A549 (cell line): Measurements from ENCODE around the gene RPTOR. TPM values are rescaled to one million over a fixed set of nuclear protein-coding genes. Genes with fewer than 3 reads are reported as not detected.

Source experiments
- ATAC-seq, 2 experiments: fragments of 200-7000 bp in 1 of 2; fragments of >200 bp in 1 of 2; cut with Nextera tagmentation in 1 of 2; cut with Tn5 transposase in 1 of 2; 3 replicates each; pipeline versions ENCODE4 v1.8.0 to v1.9.1; 2018 to 2020; ENCODE audit warnings: mild to moderate bottlenecking in 1 of 2, moderate library complexity in 1 of 2
- CTCF ChIA-PET: fragments of 300-600 bp; sonication (Branson Sonifier 250); formaldehyde crosslinking; extraction: SDS; loops from one replicate; lab custom pipeline; 2021; ENCODE audit warnings: antibody characterized with exemption, inconsistent platforms; lab: Yijun Ruan, JAX
- POLR2A ChIA-PET: fragments of 350-600 bp; formaldehyde crosslinking; extraction: SDS; loops from one replicate; lab custom pipeline; 2021; ENCODE audit warnings: antibody characterized with exemption, inconsistent platforms; lab: Yijun Ruan, JAX
- DNase-seq, 2 experiments: peaks; one replicate each; pipeline versions ENCODE4 v3.0.0 to v3.0.0-alpha.2; 2011 to 2016; ENCODE audit warnings: low read depth in 1 of 2, low spot score in 1 of 2
- FAIRE-seq: peaks from 2 replicates; lab custom pipeline; 2011; peaks lifted over from hg19 to GRCh38; lab: Jason Lieb, UNC
- H3K27ac ChIP-seq, 2 experiments: fragments of >200 bp; sonication (Bioruptor Twin); formaldehyde crosslinking; 3 replicates each; pipeline ENCODE4 v1.5.1; 2016 to 2017
- H3K4me1 ChIP-seq: fragments of >200 bp; sonication (Bioruptor Twin); formaldehyde crosslinking; 3 replicates; pipeline ENCODE4 v1.6.1; 2016
- H3K4me2 ChIP-seq: fragments of >200 bp; sonication (Bioruptor Twin); formaldehyde crosslinking; 3 replicates; pipeline ENCODE4 v1.6.1; 2016
- H3K4me3 ChIP-seq: fragments of >200 bp; sonication (Bioruptor Twin); formaldehyde crosslinking; 3 replicates; pipeline ENCODE4 v1.5.1; 2016
- H3K9me3 ChIP-seq: fragments of >200 bp; sonication (Bioruptor Twin); formaldehyde crosslinking; 3 replicates; pipeline ENCODE4 v1.6.1; 2016
- CBX8 ChIP-seq: fragments of 200-600 bp; sonication (generic); IDR thresholded peaks from 2 replicates; pipeline ENCODE4 v1.6.1; 2016
- CHD2 ChIP-seq: fragments of 150-350 bp; IDR thresholded peaks from 2 replicates; pipeline ENCODE4 v1.6.1; 2014; ENCODE audit warnings: low read length; ENCODE audit not compliant: partially characterized antibody
- EHMT2 ChIP-seq: fragments of 200-600 bp; sonication (generic); IDR thresholded peaks from 2 replicates; pipeline ENCODE4 v1.6.1; 2016; ENCODE audit warnings: antibody characterized with exemption, low read depth, mild to moderate bottlenecking, moderate library complexity
- FOSB ChIP-seq: fragments of 250-450 bp; sonication (Bioruptor Pico); IDR thresholded peaks from 2 replicates; pipeline ENCODE4 v1.5.0; 2020; ENCODE audit warnings: mild to moderate bottlenecking, moderate library complexity
- FOXS1 ChIP-seq: fragments of 250-450 bp; sonication (Bioruptor Pico); IDR thresholded peaks from 2 replicates; pipeline ENCODE4 v1.5.0; 2020; ENCODE audit warnings: mild to moderate bottlenecking, moderate library complexity
- HEYL ChIP-seq: fragments of 250-450 bp; sonication (Bioruptor Pico); IDR thresholded peaks from 2 replicates; pipeline ENCODE4 v1.8.0; 2021; ENCODE audit warnings: mild to moderate bottlenecking, moderate library complexity
- HOXB5 ChIP-seq: fragments of 250-450 bp; sonication (Bioruptor Pico); IDR thresholded peaks from 2 replicates; pipeline ENCODE4 v1.5.0; 2020; ENCODE audit warnings: mild to moderate bottlenecking, moderate library complexity
- KDM1A ChIP-seq: fragments of 200-600 bp; sonication (generic); IDR thresholded peaks from 2 replicates; pipeline ENCODE4 v1.6.1; 2016; ENCODE audit warnings: low read depth, mild to moderate bottlenecking
- KDM5A ChIP-seq: fragments of 200-600 bp; sonication (generic); IDR thresholded peaks from 2 replicates; pipeline ENCODE4 v1.6.1; 2016; ENCODE audit warnings: antibody characterized with exemption, mild to moderate bottlenecking
- MAFK ChIP-seq: fragments of 450-650 bp; IDR thresholded peaks from 2 replicates; pipeline ENCODE4 v1.6.1; 2014; ENCODE audit not compliant: partially characterized antibody
- MAZ ChIP-seq: fragments of 150-350 bp; IDR thresholded peaks from 2 replicates; pipeline ENCODE4 v1.6.1; 2014; ENCODE audit warnings: antibody characterized with exemption, low read depth, low read length, borderline replicate concordance
- NPAS2 ChIP-seq: fragments of 250-450 bp; sonication (Bioruptor Pico); IDR thresholded peaks from 2 replicates; pipeline ENCODE4 v1.8.0; 2022; ENCODE audit warnings: mild to moderate bottlenecking, moderate library complexity, borderline replicate concordance
- NR3C1 ChIP-seq: fragments of >200 bp; sonication (Bioruptor Twin); formaldehyde crosslinking; IDR thresholded peaks from 3 replicates; pipeline ENCODE4 v1.6.1; 2017
- POLR2A ChIP-seq: IDR thresholded peaks from 2 replicates; pipeline ENCODE4 v1.6.1; 2012; ENCODE audit warnings: mild to moderate bottlenecking, low read length
- POLR2AphosphoS2 ChIP-seq: conservative IDR thresholded peaks from 2 replicates; pipeline ENCODE4 v1.6.1; 2012; ENCODE audit warnings: low read length, improper control_type of control experiment, inconsistent platforms
- RAD21 ChIP-seq, 2 experiments: fragments of >200 bp in 1 of 2; sonication (Bioruptor Twin) in 1 of 2; formaldehyde crosslinking in 1 of 2; IDR thresholded peaks in 1 of 2; conservative IDR thresholded peaks in 1 of 2; 2 replicates in 1 of 2; 3 replicates in 1 of 2; pipeline ENCODE4 v1.6.1; 2012 to 2018; ENCODE audit warnings: inconsistent platforms in 1 of 2
- RARB ChIP-seq: fragments of 250-450 bp; sonication (Bioruptor Pico); IDR thresholded peaks from 2 replicates; pipeline ENCODE4 v1.8.0; 2021; ENCODE audit warnings: mild to moderate bottlenecking, moderate library complexity
- SREBF2 ChIP-seq: fragments of 450-650 bp; IDR thresholded peaks from 2 replicates; pipeline ENCODE4 v1.6.1; 2014; ENCODE audit warnings: mild to moderate bottlenecking, moderate library complexity
- TFCP2L1 ChIP-seq: fragments of 250-450 bp; sonication (Bioruptor Pico); IDR thresholded peaks from 2 replicates; pipeline ENCODE4 v1.5.0; 2021; ENCODE audit warnings: mild to moderate bottlenecking
- TP53 ChIP-seq: fragments of 250-450 bp; sonication (Bioruptor Pico); IDR thresholded peaks from 2 replicates; pipeline ENCODE4 v1.5.0; 2021; ENCODE audit warnings: mild to moderate bottlenecking, moderate library complexity
- ZC3H11A ChIP-seq: fragments of 450-650 bp; IDR thresholded peaks from 2 replicates; pipeline ENCODE4 v1.6.1; 2014; ENCODE audit warnings: antibody characterized with exemption, mild to moderate bottlenecking
- ZFP36 ChIP-seq: fragments of 450-650 bp; IDR thresholded peaks from 2 replicates; pipeline ENCODE4 v1.6.1; 2014; ENCODE audit warnings: borderline replicate concordance; ENCODE audit not compliant: partially characterized antibody
- WGBS: methylation state at CpG from one replicate; pipeline ENCODE4 v1.1.6; 2017; ENCODE audit errors: missing lambda C conversion rate; 5-methylcytosine and 5-hydroxymethylcytosine counted together
- polyA plus RNA-seq, 4 experiments: library from polyadenylated mRNA; depleted of rRNA in 3 of 4; stranded (reverse); fragments of >200 nt; fragmentation: RNase III in 1 of 4; extraction: RNeasy Plus Mini Kit Qiagen cat#74134 plus additional on column Dnase treatment in 1 of 4; gene quantifications; 2 replicates in 3 of 4; 3 replicates in 1 of 4; pipeline ENCODE4 v1.2.3, GENCODE V29; 2011 to 2017
- TF ChIP-seq, protein P1 (sequence below): fragments of 250-450 bp; sonication (Bioruptor Pico); IDR thresholded peaks from 2 replicates; pipeline ENCODE4 v1.5.0; 2020; ENCODE audit warnings: low read depth, mild to moderate bottlenecking, moderate library complexity
- TF ChIP-seq, protein P2 (sequence below): fragments of 150-350 bp; IDR thresholded peaks from 2 replicates; pipeline ENCODE4 v1.6.1; 2014; ENCODE audit warnings: low read depth, mild to moderate bottlenecking, low read length
- TF ChIP-seq, protein P3 (sequence below): fragments of 250-450 bp; sonication (Bioruptor Pico); IDR thresholded peaks from 2 replicates; pipeline ENCODE4 v1.5.0; 2021; ENCODE audit warnings: mild to moderate bottlenecking, moderate library complexity, borderline replicate concordance
- TF ChIP-seq, protein P4 (sequence below): IDR thresholded peaks from 2 replicates; pipeline ENCODE4 v1.6.1; 2012; ENCODE audit warnings: low read depth, borderline replicate concordance
- TF ChIP-seq, protein P5 (sequence below): fragments of 200-600 bp; sonication (generic); IDR thresholded peaks from 2 replicates; pipeline ENCODE4 v1.6.1; 2016; ENCODE audit warnings: antibody characterized with exemption, mild to moderate bottlenecking, moderate library complexity

The RPTOR gene
- polyA plus RNA-seq, 2 of the 4 experiments (the other 2 are of a cell fraction): 10.8 to 27.1 TPM

DNA sequence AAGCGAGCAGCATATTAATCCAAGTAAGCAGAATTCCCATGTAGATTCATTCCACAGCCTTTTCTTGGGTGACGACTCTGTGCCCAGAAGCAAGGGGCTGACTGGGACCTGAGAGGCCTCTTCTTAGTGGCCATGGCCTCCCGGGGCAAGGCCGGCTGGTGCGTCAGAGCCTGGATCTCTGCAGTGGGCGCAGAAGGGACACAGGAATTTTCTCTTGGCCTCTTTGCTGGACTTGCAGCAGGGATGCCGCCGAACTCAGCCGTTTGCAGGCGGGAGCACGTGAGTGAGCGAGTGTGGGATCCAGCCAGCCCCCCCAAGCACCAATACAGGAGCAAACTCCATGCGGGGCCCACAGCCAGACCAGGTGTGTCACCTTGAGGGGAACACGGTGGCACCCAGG lies 151.8 kb downstream of the RPTOR start:
- no peak overlapping the region for H3K4me3 ChIP-seq
- no peak overlapping the region for H3K27ac ChIP-seq
- no peak for TF ChIP-seq NPAS2
- TF ChIP-seq, protein P1, sequence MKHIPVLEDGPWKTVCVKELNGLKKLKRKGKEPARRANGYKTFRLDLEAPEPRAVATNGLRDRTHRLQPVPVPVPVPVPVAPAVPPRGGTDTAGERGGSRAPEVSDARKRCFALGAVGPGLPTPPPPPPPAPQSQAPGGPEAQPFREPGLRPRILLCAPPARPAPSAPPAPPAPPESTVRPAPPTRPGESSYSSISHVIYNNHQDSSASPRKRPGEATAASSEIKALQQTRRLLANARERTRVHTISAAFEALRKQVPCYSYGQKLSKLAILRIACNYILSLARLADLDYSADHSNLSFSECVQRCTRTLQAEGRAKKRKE (CRISPR knock-in tag): no peak
- no peak overlapping the region for H3K4me2 ChIP-seq
- ATAC-seq (no peak), DNase-seq (no peak), FAIRE-seq (no peak)
- CTCF ChIA-PET: interaction anchor here (0.9 kb wide), 1 partner anchor 59 kb away, joined by 3 read pairs; no protein-coding TSS in a partner anchor
- WGBS: 97% methylated on average over 12 of the region's 14 CpGs
- peaks cover 22% of the 10 kb centered on the region; the same call in 2 of the 3 replicates for H3K4me1 ChIP-seq
- POLR2A ChIA-PET: no interaction called here
- H3K9me3 ChIP-seq: no peaks in the 10 kb centered on the region; the same call in 2 of the 3 replicates

DNA sequence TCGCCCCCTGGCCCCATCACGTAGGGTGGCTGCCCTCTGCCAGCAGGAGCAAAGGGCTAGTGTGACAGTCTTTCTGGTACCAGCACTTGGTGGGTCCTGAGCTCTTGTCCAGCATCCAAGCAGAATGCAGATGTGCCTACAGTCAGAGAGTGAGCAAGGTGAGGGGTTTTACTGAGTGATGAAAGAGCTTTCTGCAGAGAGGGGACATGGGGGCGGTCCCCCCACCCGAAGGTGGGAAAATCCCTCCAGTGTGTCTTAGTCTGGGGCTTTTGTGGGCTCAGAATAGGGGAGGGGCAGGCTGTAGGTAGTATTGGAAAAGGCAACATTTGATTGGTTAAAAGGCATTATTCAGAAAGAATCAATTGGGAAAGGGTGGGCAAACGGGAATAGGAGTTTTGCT lies 152.3 kb downstream of the RPTOR start:
- ChIA-PET CTCF (interaction anchor here (0.5 to 0.9 kb wide), 2 partner anchors 59 to 169 kb away, joined by 3 read pairs; no protein-coding TSS in a partner anchor), POLR2A (no interaction called here)
- no peak overlapping the region for H3K4me3 ChIP-seq
- TF ChIP-seq POLR2A (no peak), KDM5A (no peak), ZC3H11A (no peak), SREBF2 (no peak), CBX8 (no peak), KDM1A (no peak), ZFP36 (no peak), MAFK (no peak), TFCP2L1 (CRISPR knock-in tag) (no peak), HOXB5 (no peak), HEYL (CRISPR knock-in tag) (no peak), POLR2AphosphoS2 (no peak), MAZ (no peak), EHMT2 (no peak), TP53 (CRISPR knock-in tag) (no peak), FOXS1 (CRISPR knock-in tag) (no peak)
- TF ChIP-seq, protein P2, sequence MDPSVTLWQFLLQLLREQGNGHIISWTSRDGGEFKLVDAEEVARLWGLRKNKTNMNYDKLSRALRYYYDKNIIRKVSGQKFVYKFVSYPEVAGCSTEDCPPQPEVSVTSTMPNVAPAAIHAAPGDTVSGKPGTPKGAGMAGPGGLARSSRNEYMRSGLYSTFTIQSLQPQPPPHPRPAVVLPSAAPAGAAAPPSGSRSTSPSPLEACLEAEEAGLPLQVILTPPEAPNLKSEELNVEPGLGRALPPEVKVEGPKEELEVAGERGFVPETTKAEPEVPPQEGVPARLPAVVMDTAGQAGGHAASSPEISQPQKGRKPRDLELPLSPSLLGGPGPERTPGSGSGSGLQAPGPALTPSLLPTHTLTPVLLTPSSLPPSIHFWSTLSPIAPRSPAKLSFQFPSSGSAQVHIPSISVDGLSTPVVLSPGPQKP: no peak
- TF ChIP-seq, protein P3, sequence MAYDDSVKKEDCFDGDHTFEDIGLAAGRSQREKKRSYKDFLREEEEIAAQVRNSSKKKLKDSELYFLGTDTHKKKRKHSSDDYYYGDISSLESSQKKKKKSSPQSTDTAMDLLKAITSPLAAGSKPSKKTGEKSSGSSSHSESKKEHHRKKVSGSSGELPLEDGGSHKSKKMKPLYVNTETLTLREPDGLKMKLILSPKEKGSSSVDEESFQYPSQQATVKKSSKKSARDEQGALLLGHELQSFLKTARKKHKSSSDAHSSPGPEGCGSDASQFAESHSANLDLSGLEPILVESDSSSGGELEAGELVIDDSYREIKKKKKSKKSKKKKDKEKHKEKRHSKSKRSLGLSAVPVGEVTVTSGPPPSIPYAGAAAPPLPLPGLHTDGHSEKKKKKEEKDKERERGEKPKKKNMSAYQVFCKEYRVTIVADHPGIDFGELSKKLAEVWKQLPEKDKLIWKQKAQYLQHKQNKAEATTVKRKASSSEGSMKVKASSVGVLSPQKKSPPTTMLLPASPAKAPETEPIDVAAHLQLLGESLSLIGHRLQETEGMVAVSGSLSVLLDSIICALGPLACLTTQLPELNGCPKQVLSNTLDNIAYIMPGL (CRISPR knock-in tag): no peak
- TF ChIP-seq, protein P4, sequence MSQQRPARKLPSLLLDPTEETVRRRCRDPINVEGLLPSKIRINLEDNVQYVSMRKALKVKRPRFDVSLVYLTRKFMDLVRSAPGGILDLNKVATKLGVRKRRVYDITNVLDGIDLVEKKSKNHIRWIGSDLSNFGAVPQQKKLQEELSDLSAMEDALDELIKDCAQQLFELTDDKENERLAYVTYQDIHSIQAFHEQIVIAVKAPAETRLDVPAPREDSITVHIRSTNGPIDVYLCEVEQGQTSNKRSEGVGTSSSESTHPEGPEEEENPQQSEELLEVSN: no peak
- WGBS: 93% methylated on average over 5 of the region's 5 CpGs
- FAIRE-seq (no peak), DNase-seq (no peak), ATAC-seq (no peak)
- no peaks in the 10 kb centered on the region; the same call in 2 of the 3 replicates for H3K9me3 ChIP-seq
- peaks cover 22% of the 10 kb centered on the region; the same call in 2 of the 3 replicates for H3K4me1 ChIP-seq
- H3K4me2 ChIP-seq: no peak overlapping the region
- H3K27ac ChIP-seq: no peak overlapping the region

DNA sequence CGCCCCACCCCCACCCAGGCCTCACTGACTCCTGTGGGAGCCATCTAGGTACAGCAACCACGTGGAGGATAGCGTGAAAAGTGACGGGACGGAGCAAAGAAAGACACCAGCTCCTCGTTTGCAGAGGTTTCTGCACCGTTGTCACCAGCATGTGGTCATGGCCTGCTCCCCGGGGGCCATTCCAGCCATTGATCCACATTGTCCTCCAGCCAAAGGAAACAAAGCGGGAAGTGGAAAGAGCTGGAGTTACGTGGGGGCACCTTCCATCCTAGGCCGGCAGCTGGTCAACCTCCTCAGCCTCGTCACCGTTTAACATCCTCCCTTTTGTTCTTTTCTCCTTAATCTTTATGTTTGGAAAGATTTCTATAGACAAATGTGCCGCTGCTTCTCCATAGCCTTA lies 153.7 kb downstream of the RPTOR start:
- 95% methylated on average over 14 of the region's 14 CpGs for whole genome bisulfite sequencing
- peaks cover 22% of the 10 kb centered on the region; the same call in 2 of the 3 replicates for H3K4me1 ChIP-seq
- H3K4me2 ChIP-seq: no peak overlapping the region
- no peak overlapping the region for H3K27ac ChIP-seq
- POLR2A ChIA-PET: no interaction called here
- FAIRE-seq: no peak
- CTCF ChIA-PET: interaction anchor here (1.8 kb wide), 1 partner anchor 123 kb away, joined by 5 read pairs; no protein-coding TSS in a partner anchor
- H3K4me3 ChIP-seq: no peak overlapping the region
- no peaks in the 10 kb centered on the region; the same call in 2 of the 3 replicates for H3K9me3 ChIP-seq
- ATAC-seq: no peak
- no peak for DNase-seq
- TF ChIP-seq RARB (CRISPR knock-in tag) (no peak), TFCP2L1 (CRISPR knock-in tag) (no peak), CBX8 (no peak), FOSB (CRISPR knock-in tag) (no peak), CHD2 (no peak), NR3C1 (no peak), RAD21 (conservative IDR thresholded peaks at IDR 0.05 in 1 of 2, IDR thresholded peaks at IDR 0.05 in 1 of 2) (no peak)
- TF ChIP-seq, protein P5, sequence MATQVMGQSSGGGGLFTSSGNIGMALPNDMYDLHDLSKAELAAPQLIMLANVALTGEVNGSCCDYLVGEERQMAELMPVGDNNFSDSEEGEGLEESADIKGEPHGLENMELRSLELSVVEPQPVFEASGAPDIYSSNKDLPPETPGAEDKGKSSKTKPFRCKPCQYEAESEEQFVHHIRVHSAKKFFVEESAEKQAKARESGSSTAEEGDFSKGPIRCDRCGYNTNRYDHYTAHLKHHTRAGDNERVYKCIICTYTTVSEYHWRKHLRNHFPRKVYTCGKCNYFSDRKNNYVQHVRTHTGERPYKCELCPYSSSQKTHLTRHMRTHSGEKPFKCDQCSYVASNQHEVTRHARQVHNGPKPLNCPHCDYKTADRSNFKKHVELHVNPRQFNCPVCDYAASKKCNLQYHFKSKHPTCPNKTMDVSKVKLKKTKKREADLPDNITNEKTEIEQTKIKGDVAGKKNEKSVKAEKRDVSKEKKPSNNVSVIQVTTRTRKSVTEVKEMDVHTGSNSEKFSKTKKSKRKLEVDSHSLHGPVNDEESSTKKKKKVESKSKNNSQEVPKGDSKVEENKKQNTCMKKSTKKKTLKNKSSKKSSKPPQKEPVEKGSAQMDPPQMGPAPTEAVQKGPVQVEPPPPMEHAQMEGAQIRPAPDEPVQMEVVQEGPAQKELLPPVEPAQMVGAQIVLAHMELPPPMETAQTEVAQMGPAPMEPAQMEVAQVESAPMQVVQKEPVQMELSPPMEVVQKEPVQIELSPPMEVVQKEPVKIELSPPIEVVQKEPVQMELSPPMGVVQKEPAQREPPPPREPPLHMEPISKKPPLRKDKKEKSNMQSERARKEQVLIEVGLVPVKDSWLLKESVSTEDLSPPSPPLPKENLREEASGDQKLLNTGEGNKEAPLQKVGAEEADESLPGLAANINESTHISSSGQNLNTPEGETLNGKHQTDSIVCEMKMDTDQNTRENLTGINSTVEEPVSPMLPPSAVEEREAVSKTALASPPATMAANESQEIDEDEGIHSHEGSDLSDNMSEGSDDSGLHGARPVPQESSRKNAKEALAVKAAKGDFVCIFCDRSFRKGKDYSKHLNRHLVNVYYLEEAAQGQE: no peak
- TF ChIP-seq, protein P4: no peak
